Lung (tissue), 12 donors: Measurements from ENCODE around the gene SF3B5. TPM values are rescaled to one million over a fixed set of nuclear protein-coding genes. Genes with fewer than 3 reads are reported as not detected.

Source experiments
- ATAC-seq: fragments of 200-7000 bp; cut with Tn5 transposase; one replicate; pipeline ENCODE4 v1.9.1; 2020; ENCODE audit warnings: moderate number of reproducible peaks; ENCODE audit not compliant: insufficient read depth, low FRiP score
- DNase-seq, 3 donors: peaks; one replicate each; pipeline ENCODE4 v3.0.0-alpha.2; 2013 to 2017
- H3K27ac ChIP-seq, 2 donors: one replicate each; pipeline ENCODE4 v1.5.1; 2013; ENCODE audit warnings: mild to moderate bottlenecking in 2 of 2, moderate library complexity in 2 of 2, control low read depth in 1 of 2, inconsistent platforms in 1 of 2, low read depth in 1 of 2, low read length in 1 of 2
- H3K27me3 ChIP-seq, 3 donors: one replicate each; pipeline ENCODE4 v1.5.1; 2013; ENCODE audit warnings: low read length in 2 of 3; ENCODE audit not compliant: control insufficient read depth in 3 of 3, insufficient read depth in 3 of 3
- H3K36me3 ChIP-seq, 4 donors: one replicate each; pipeline ENCODE4 v1.5.1; 2013; ENCODE audit warnings: low read length in 4 of 4, mild to moderate bottlenecking in 1 of 4, moderate library complexity in 1 of 4; ENCODE audit not compliant: control insufficient read depth in 4 of 4, insufficient read depth in 4 of 4
- H3K4me1 ChIP-seq, 5 donors: one replicate each; pipeline ENCODE4 v1.5.1; 2013; ENCODE audit warnings: low read length in 5 of 5, mild to moderate bottlenecking in 2 of 5, moderate library complexity in 1 of 5; ENCODE audit not compliant: control insufficient read depth in 5 of 5, insufficient read depth in 5 of 5
- H3K4me3 ChIP-seq: one replicate; pipeline ENCODE4 v1.5.1; 2013; ENCODE audit warnings: mild to moderate bottlenecking, control low read depth, moderate library complexity
- H3K9ac ChIP-seq, 2 donors: one replicate each; pipeline ENCODE4 v1.5.1; 2013; ENCODE audit warnings: low read length in 2 of 2, control low read depth in 1 of 2; ENCODE audit not compliant: insufficient read depth in 1 of 2
- H3K9me3 ChIP-seq, 4 donors: one replicate each; pipeline ENCODE4 v1.5.1; 2013; ENCODE audit warnings: low read length in 3 of 4, mild to moderate bottlenecking in 1 of 4, moderate library complexity in 1 of 4; ENCODE audit not compliant: control insufficient read depth in 4 of 4, insufficient read depth in 3 of 4
- WGBS, 2 donors: extraction: QIAGEN DNeasy Blood & Tissue Kit; methylation state at CpG; one replicate each; pipeline ENCODE4 v1.1.7; 2013; 5-methylcytosine and 5-hydroxymethylcytosine counted together
- polyA plus RNA-seq, 2 donors: library from polyadenylated mRNA; stranded (reverse); fragments of 200-250 nt; gene quantifications; one replicate each; pipeline ENCODE4 v1.2.1, GENCODE V29; 2013
- total RNA-seq, 2 donors: library from RNA; depleted of rRNA in 1 of 2; stranded (reverse); fragments of >200 nt in 1 of 2; gene quantifications; one replicate each; pipeline ENCODE4 v1.2.1, GENCODE V29; 2014 to 2021
- TF ChIP-seq, protein P1 (sequence below): IDR thresholded peaks from 2 replicates; pipeline ENCODE4 v1.5.1; 2012; ENCODE audit warnings: mild to moderate bottlenecking; ENCODE audit errors: control extremely low read depth, extremely low read depth
- donor health status: control.
- donor health status: control.
- donor health status: Bipolar disorder and iron deficiency.
- donor health status: healthy.
- donor health status: DM: yes; HTN: yes; CAD: no.

The SF3B5 gene
- total and polyA plus RNA-seq, 4 donors, result 36.3 to 251 (median 162) TPM

DNA sequence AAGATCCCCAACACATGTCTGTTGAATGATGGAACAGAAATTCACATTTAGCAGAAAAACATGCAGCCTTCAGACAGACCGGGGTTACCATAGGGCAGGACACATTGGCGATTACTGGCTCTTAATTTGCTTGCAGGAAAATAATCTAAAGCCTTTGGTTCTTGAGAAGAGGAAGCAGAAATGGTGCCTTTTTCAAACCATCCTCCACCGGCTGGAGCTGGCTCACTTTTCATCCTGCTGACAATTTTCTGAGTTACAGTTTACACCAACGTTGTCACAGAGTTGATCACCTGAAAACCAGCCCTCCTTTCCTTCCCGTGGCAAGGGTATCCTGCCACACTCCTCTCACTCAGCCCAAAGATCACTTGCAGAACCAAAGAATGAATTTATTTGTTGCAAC is 32.6 kb downstream of the SF3B5 start:
- Histone ChIP-seq H3K4me3 (no peak overlapping the region), H3K27ac (no peak overlapping the region), H3K9me3 (peaks cover 0 to 3% (median 0%) of the 10 kb centered on the region in 4 donors), H3K9ac (no peak overlapping the region), H3K4me1 (peaks cover 0 to 14% (median 0%) of the 10 kb centered on the region in 5 donors), H3K36me3 (no peaks in the 10 kb centered on the region), H3K27me3 (peaks cover 0 to 48% (median 41%) of the 10 kb centered on the region in 3 donors)
- no peak for ATAC-seq
- TF ChIP-seq, protein P1, sequence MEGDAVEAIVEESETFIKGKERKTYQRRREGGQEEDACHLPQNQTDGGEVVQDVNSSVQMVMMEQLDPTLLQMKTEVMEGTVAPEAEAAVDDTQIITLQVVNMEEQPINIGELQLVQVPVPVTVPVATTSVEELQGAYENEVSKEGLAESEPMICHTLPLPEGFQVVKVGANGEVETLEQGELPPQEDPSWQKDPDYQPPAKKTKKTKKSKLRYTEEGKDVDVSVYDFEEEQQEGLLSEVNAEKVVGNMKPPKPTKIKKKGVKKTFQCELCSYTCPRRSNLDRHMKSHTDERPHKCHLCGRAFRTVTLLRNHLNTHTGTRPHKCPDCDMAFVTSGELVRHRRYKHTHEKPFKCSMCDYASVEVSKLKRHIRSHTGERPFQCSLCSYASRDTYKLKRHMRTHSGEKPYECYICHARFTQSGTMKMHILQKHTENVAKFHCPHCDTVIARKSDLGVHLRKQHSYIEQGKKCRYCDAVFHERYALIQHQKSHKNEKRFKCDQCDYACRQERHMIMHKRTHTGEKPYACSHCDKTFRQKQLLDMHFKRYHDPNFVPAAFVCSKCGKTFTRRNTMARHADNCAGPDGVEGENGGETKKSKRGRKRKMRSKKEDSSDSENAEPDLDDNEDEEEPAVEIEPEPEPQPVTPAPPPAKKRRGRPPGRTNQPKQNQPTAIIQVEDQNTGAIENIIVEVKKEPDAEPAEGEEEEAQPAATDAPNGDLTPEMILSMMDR, result no peak
- 11 to 20% methylated on average over 5 of the region's 5 CpGs for WGBS, 2 donors
- DNase-seq, result peak in 2 of 3 donors; percentile 7 to 11

DNA sequence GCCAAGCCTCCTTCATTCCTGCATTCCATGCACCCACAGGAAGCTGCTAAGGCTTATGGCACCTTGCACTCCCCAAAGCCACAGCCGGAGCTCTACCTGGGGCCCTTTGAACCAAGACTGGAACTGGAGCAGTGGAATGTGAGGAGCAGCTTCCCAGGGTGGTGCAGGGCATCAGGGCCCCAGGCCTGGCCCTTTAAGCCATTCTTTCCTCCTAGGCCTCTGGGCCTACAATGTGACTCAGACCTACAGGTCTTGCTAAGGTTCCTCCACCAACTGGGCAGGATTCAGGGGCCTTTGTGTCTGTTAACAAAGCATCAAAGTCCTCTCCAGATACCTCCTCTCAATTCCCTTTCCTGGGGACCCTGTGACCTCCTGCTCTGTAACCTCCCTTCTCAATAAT is 36.2 kb downstream of the SF3B5 start:
- TF ChIP-seq, protein P1, result no peak
- no peaks in the 10 kb centered on the region for H3K36me3 ChIP-seq
- no peak for DNase-seq
- H3K4me1 ChIP-seq, result peaks cover 0 to 9% (median 0%) of the 10 kb centered on the region in 5 donors
- no peak overlapping the region for H3K4me3 ChIP-seq
- no peak overlapping the region for H3K9ac ChIP-seq
- H3K27me3 ChIP-seq, result peaks cover 0 to 19% (median 18%) of the 10 kb centered on the region in 3 donors
- no peak overlapping the region for H3K27ac ChIP-seq
- H3K9me3 ChIP-seq, result peaks cover 0 to 3% (median 0%) of the 10 kb centered on the region in 4 donors
- WGBS, 2 donors, result 95% methylated on average over 1 of the region's 1 CpG
- ATAC-seq, result no peak

DNA sequence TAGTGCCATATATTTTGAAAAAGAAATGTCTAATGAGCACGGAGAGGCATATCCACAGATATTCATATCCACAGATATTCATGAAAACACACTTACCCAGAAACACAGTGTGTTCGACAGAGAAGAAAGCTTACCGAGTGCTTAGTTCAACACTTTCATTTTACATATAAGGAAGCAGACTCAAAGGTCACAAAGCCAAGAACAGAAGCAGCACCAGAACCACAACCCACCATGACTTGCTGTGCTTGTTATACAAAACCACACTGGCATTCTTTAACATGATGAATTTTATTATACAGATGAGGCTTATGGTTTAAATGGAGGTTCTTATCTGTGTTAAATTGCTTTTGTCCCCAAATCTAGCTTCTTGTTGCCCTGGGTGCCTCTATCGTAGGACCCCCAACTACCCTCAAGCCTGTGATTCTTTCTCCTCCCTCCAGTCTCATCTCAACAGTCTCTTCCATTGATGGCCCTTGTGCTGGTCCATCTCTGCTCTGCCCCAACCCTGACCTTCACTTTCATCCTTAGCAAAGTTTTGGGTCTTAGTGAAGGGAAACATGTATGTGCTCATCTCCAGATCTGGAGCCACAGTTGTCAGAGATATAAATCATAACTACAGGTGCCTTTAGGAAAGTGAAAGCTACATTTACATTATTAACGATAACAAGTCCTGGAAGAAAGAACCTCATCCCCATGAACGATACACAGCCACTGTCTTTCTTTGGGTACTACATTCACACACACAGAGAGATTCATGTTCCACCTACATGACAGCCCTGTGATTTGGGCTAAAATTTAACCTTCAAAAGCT is 40.0 kb downstream of the SF3B5 start:
- Histone ChIP-seq H3K4me3 (no peak overlapping the region), H3K9me3 (peaks cover 0 to 3% (median 0%) of the 10 kb centered on the region in 4 donors), H3K9ac (no peak overlapping the region), H3K36me3 (no peaks in the 10 kb centered on the region), H3K4me1 (no peaks in the 10 kb centered on the region), H3K27ac (peak overlapping the region in 1 of 2 donors; percentile 44), H3K27me3 (peaks cover 0 to 3% (median 0%) of the 10 kb centered on the region in 3 donors)
- 38 to 58% methylated on average over 6 of the region's 6 CpGs for WGBS, 2 donors
- TF ChIP-seq, protein P1, result no peak
- DNase-seq (no peak), ATAC-seq (no peak)
